T-cell (primary cell): Measurements from ENCODE around the gene LINGO3. TPM values are rescaled to one million over a fixed set of nuclear protein-coding genes. Genes with fewer than 3 reads are reported as not detected.

Experiments used
- ATAC-seq, 4 experiments: fragments of 200-7000 bp in 3 of 4; fragments of 150-1000 bp in 1 of 4; cut with Tn5 transposase; replicated peaks in 1 of 4; 1 replicate in 3 of 4; 2 replicates in 1 of 4; pipeline ENCODE4 v1.10.0; 2021; ENCODE audit warnings: moderate library complexity in 3 of 4, mild to moderate bottlenecking in 2 of 4, moderate number of reproducible peaks in 1 of 4
- CTCF ChIA-PET, 2 donors: fragments of 300-600 bp; sonication (Branson Sonifier 250); formaldehyde crosslinking; loops; one replicate each; lab custom pipeline; 2022; ENCODE audit warnings: antibody characterized with exemption in 2 of 2; lab: Charles Lee
- POLR2A ChIA-PET, 2 donors: fragments of 300-600 bp; sonication (Branson Sonifier 250); formaldehyde crosslinking; loops; one replicate each; lab custom pipeline; 2022; ENCODE audit warnings: antibody characterized with exemption in 2 of 2; lab: Charles Lee
- DNase-seq, 35 experiments: peaks; one replicate each; pipeline versions ENCODE4 v3.0.0 to v3.0.0-alpha.2; 2013 to 2023
- H3K27ac ChIP-seq: one replicate; pipeline ENCODE4 v1.5.1; 2013; ENCODE audit warnings: low read length
- H3K27me3 ChIP-seq, 2 experiments: replicated peaks in 1 of 2; 1 replicate in 1 of 2; 2 replicates in 1 of 2; pipeline versions ENCODE4 v1.6.1 to v1.7.0; 2013; ENCODE audit warnings: low read length in 1 of 2, mixed read lengths in 1 of 2; ENCODE audit not compliant: control insufficient read depth in 2 of 2, insufficient read depth in 2 of 2; ENCODE audit errors: extremely low read depth in 1 of 2
- H3K36me3 ChIP-seq, 2 donors: 1 replicate in 1 of 2; 2 replicates in 1 of 2; pipeline versions ENCODE4 v1.6.1 to v1.7.0; 2013; ENCODE audit warnings: low read length in 1 of 2; ENCODE audit not compliant: control insufficient read depth in 2 of 2, insufficient read depth in 1 of 2; ENCODE audit errors: extremely low read depth in 1 of 2
- H3K4me1 ChIP-seq, 2 experiments: 1 replicate in 1 of 2; 2 replicates in 1 of 2; pipeline versions ENCODE4 v1.6.1 to v1.7.0; 2013; ENCODE audit warnings: low read length in 2 of 2, mixed read lengths in 1 of 2; ENCODE audit not compliant: insufficient read depth in 2 of 2, control insufficient read depth in 1 of 2; ENCODE audit errors: extremely low read depth in 1 of 2
- H3K4me3 ChIP-seq, 2 donors: 1 replicate in 1 of 2; 2 replicates in 1 of 2; pipeline versions ENCODE4 v1.5.1 to v1.7.0; 2013; ENCODE audit warnings: mild to moderate bottlenecking in 2 of 2, low read length in 1 of 2, moderate library complexity in 1 of 2; ENCODE audit not compliant: control insufficient read depth in 1 of 2; ENCODE audit errors: extremely low read depth in 1 of 2
- H3K9me3 ChIP-seq: 2 replicates; pipeline ENCODE4 v1.7.0; 2013
- H3K27ac Mint-ChIP-seq, 2 donors: one replicate each; pipeline ENCODE4 v1.8.0; 2020 to 2021; ENCODE audit warnings: mild to moderate bottlenecking in 2 of 2, mixed read lengths in 2 of 2
- H3K27me3 Mint-ChIP-seq, 2 donors: one replicate each; pipeline ENCODE4 v1.8.0; 2021 to 2022; ENCODE audit warnings: mixed read lengths in 2 of 2
- H3K36me3 Mint-ChIP-seq: one replicate; pipeline ENCODE4 v1.8.0; 2021; ENCODE audit warnings: mixed read lengths
- H3K4me1 Mint-ChIP-seq, 3 donors: one replicate each; pipeline ENCODE4 v1.8.0; 2020 to 2022; ENCODE audit warnings: mixed read lengths in 3 of 3, mild to moderate bottlenecking in 1 of 3
- H3K4me3 Mint-ChIP-seq, 3 donors: one replicate each; pipeline ENCODE4 v1.8.0; 2020 to 2022; ENCODE audit warnings: mild to moderate bottlenecking in 3 of 3, mixed read lengths in 3 of 3, moderate library complexity in 3 of 3
- H3K9me3 Mint-ChIP-seq, 3 donors: one replicate each; pipeline ENCODE4 v1.8.0; 2020 to 2022; ENCODE audit warnings: mixed read lengths in 3 of 3
- WGBS: methylation state at CpG from one replicate; pipeline ENCODE4 v1.1.5; 2013; ENCODE audit warnings: missing lambda C conversion rate; ENCODE audit not compliant: insufficient coverage; 5-methylcytosine and 5-hydroxymethylcytosine counted together
- total RNA-seq, 35 experiments: library from RNA in 6 of 35; stranded (reverse) in 6 of 35; fragments of 120-200 nt in 1 of 35; gene quantifications; one replicate each; pipeline versions ENCODE4 v1.2.1 to v1.2.4 and lab custom pipeline; 2013 to 2026

LINGO3 gene
- total RNA-seq, 5 donors from 2014 or later (not counting 1 experiment from before 2014, with no cell fraction given): 0.23 to 1.7 (median 0.99) TPM

GRCh38 chr19:2268480-2268830 is 39.5 kb downstream of the LINGO3 start:
- ChIA-PET CTCF (no interaction called here), POLR2A (interaction anchor here in 1 of 2 donors (0.6 kb wide), 1 partner anchor 10 kb away, joined by 5 read pairs; no protein-coding TSS in a partner anchor)
- Mint-ChIP-seq H3K27me3 (no peaks in the 10 kb centered on the region), H3K36me3 (peaks cover 10% of the 10 kb centered on the region), H3K27ac (peak overlapping the region; percentile 19 to 60), H3K4me3 (peak overlapping the region; percentile 90 to 91 (median 90)), H3K9me3 (no peaks in the 10 kb centered on the region), H3K4me1 (peaks cover 31 to 34% (median 31%) of the 10 kb centered on the region in 3 donors)
- Histone ChIP-seq H3K36me3 (peaks cover 0 to 23% of the 10 kb centered on the region in 2 donors), H3K27me3 (no peaks in the 10 kb centered on the region), H3K4me3 (peak overlapping the region; percentile 55 to 91), H3K9me3 (no peaks in the 10 kb centered on the region), H3K4me1 (peaks cover 4 to 35% of the 10 kb centered on the region in 2 experiments), H3K27ac (peak overlapping the region; percentile 60)
- ATAC-seq: no peak
- no peak for DNase-seq
- no CpG with 5 or more reads among the region's 4 CpGs for WGBS

GRCh38 chr19:2266183-2266993 is 41.6 kb downstream of the LINGO3 start:
- peaks cover 12 to 20% (median 18%) of the 10 kb centered on the region in 3 donors for H3K4me1 Mint-ChIP-seq

GRCh38 chr19:2261438-2262172 is 46.3 kb downstream of the LINGO3 start:
- Histone ChIP-seq H3K4me3 (no peak overlapping the region), H3K9me3 (no peaks in the 10 kb centered on the region), H3K4me1 (peaks cover 4 to 52% of the 10 kb centered on the region in 2 experiments), H3K27ac (peak overlapping the region; percentile 1), H3K27me3 (no peaks in the 10 kb centered on the region), H3K36me3 (no peaks in the 10 kb centered on the region)
- no peaks in the 10 kb centered on the region for H3K27me3 Mint-ChIP-seq
- peak in 18 of 35 experiments; percentile 39 to 75 (median 48) for DNase-seq
- peaks cover 36 to 40% (median 36%) of the 10 kb centered on the region in 3 donors for H3K4me1 Mint-ChIP-seq
- no peaks in the 10 kb centered on the region for H3K36me3 Mint-ChIP-seq
- no peak overlapping the region for H3K4me3 Mint-ChIP-seq
- peak overlapping the region; percentile 75 to 82 for H3K27ac Mint-ChIP-seq
- ChIA-PET CTCF (interaction anchor here (0.5 to 1.0 kb wide), 2 partner anchors 23 to 132 kb away, joined by 3 to 10 read pairs; no protein-coding TSS in a partner anchor), POLR2A (interaction anchor here in 1 of 2 donors (0.7 kb wide), 1 partner anchor 9 kb away, joined by 4 read pairs; no protein-coding TSS in a partner anchor)
- 86% methylated on average over 3 of the region's 7 CpGs for WGBS
- ATAC-seq: no peak
- no peaks in the 10 kb centered on the region for H3K9me3 Mint-ChIP-seq

More at GRCh38 chr19:2266183-2266993, 41.6 kb downstream of the LINGO3 start:
- no peaks in the 10 kb centered on the region for H3K27me3 Mint-ChIP-seq
- ATAC-seq (no peak), DNase-seq (peak in 2 of 35 experiments; percentile 45 to 59)
- H3K36me3 Mint-ChIP-seq: peaks cover 1% of the 10 kb centered on the region
- H3K4me3 Mint-ChIP-seq: peak overlapping the region in 1 of 3 donors; percentile 43
- peak overlapping the region; percentile 34 to 43 for H3K27ac Mint-ChIP-seq
- WGBS: 39% methylated on average over 12 of the region's 18 CpGs
- no peaks in the 10 kb centered on the region for H3K9me3 ChIP-seq
- H3K4me1 ChIP-seq: peaks cover 4 to 20% of the 10 kb centered on the region in 2 experiments
- H3K27me3 ChIP-seq: no peaks in the 10 kb centered on the region
- no peak overlapping the region for H3K4me3 ChIP-seq
- no peak overlapping the region for H3K27ac ChIP-seq
- H3K9me3 Mint-ChIP-seq: no peaks in the 10 kb centered on the region
- CTCF ChIA-PET: no interaction called here
- POLR2A ChIA-PET: interaction anchor here in 1 of 2 donors (0.5 kb wide), 1 partner anchor 8 kb away, joined by 3 read pairs; no protein-coding TSS in a partner anchor
- H3K36me3 ChIP-seq: peaks cover 0 to 2% of the 10 kb centered on the region in 2 donors

GRCh38 chr19:2260341-2260805 is 47.6 kb downstream of the LINGO3 start:
- ATAC-seq (no peak), DNase-seq (peak in 1 of 35 experiments; percentile 58)
- H3K27ac ChIP-seq: peak overlapping the region; percentile 55
- no peaks in the 10 kb centered on the region for H3K36me3 ChIP-seq
- WGBS: 68% methylated on average over 2 of the region's 11 CpGs
- CTCF ChIA-PET: interaction anchor here in 1 of 2 donors (0.7 kb wide), 1 partner anchor 10 kb away, joined by 3 read pairs; no protein-coding TSS in a partner anchor
- H3K27ac Mint-ChIP-seq: peak overlapping the region; percentile 88 to 98
- H3K9me3 Mint-ChIP-seq: no peaks in the 10 kb centered on the region
- no peak overlapping the region for H3K4me3 ChIP-seq
- H3K4me1 ChIP-seq: peaks cover 4 to 55% of the 10 kb centered on the region in 2 experiments
- peaks cover 0 to under 1% of the 10 kb centered on the region in 2 experiments for H3K27me3 ChIP-seq
- no peaks in the 10 kb centered on the region for H3K36me3 Mint-ChIP-seq
- no peaks in the 10 kb centered on the region for H3K27me3 Mint-ChIP-seq
- H3K4me1 Mint-ChIP-seq: peaks cover 29 to 37% (median 32%) of the 10 kb centered on the region in 3 donors
- H3K4me3 Mint-ChIP-seq: peak overlapping the region; percentile 14 to 61 (median 56)
- POLR2A ChIA-PET: interaction anchor here (0.6 to 0.7 kb wide), 2 partner anchors 14 to 264 kb away, joined by 3 to 5 read pairs; no protein-coding TSS in a partner anchor
- H3K9me3 ChIP-seq: no peaks in the 10 kb centered on the region

- Histone ChIP-seq H3K36me3 (no peaks in the 10 kb centered on the region), H3K4me3 (no peak overlapping the region), H3K4me1 (peaks cover 4 to 55% of the 10 kb centered on the region in 2 experiments), H3K9me3 (no peaks in the 10 kb centered on the region), H3K27me3 (peaks cover 0 to 5% of the 10 kb centered on the region in 2 experiments), H3K27ac (peak overlapping the region; percentile 9)
- DNase-seq (no peak), ATAC-seq (no peak)
- Mint-ChIP-seq H3K27me3 (no peaks in the 10 kb centered on the region), H3K4me1 (peaks cover 29 to 37% (median 32%) of the 10 kb centered on the region in 3 donors), H3K27ac (peak overlapping the region; percentile 88 to 98), H3K4me3 (peak overlapping the region in 1 of 3 donors; percentile 28), H3K9me3 (no peaks in the 10 kb centered on the region), H3K36me3 (no peaks in the 10 kb centered on the region)
- ChIA-PET CTCF (interaction anchor here (0.6 to 0.7 kb wide), 3 partner anchors 14 to 198 kb away, joined by 4 to 9 read pairs (median 4); partner anchors contain the start of gene LMNB2 (in 1 of the 2)), POLR2A (interaction anchor here (0.6 to 0.7 kb wide), 3 partner anchors 28 to 402 kb away, joined by 3 to 4 read pairs (median 3); no protein-coding TSS in a partner anchor)
- 98% methylated on average over 5 of the region's 5 CpGs for WGBS
Measured at GRCh38 chr19:2259336-2259735, 48.6 kb downstream of the LINGO3 start.
